Loucy (cell line): ENCODE measurements around the gene SIPA1.

Source experiments
- CTCF ChIP-seq: fragments of 200-600 bp; sonication (generic); conservative IDR thresholded peaks from 2 replicates; pipeline ENCODE4 v1.5.1; 2014; ENCODE audit warnings: mild to moderate bottlenecking, antibody characterized with exemption, low read length
- EZH2phosphoT487 ChIP-seq: fragments of 200-600 bp; IDR thresholded peaks from 2 replicates; pipeline ENCODE4 v1.6.1; 2018; ENCODE audit warnings: antibody characterized with exemption, mild to moderate bottlenecking, moderate library complexity, borderline replicate concordance

- no peak for TF ChIP-seq EZH2phosphoT487
- TF ChIP-seq CTCF = no peak
These were observed 19.7 kb upstream of the SIPA1 start for GRCh38 chr11:65617990-65618751.
